ENCODE results near the gene PCGF5.
A peak's percentile ranks its signal among the peaks of the same experiment; 100 is the strongest.
"Not testable (repeated sequence)": the region's sequence is repeated elsewhere in the genome, so short reads cannot be mapped to it uniquely, and the experiment has no call there.

PCGF5 gene

DNA sequence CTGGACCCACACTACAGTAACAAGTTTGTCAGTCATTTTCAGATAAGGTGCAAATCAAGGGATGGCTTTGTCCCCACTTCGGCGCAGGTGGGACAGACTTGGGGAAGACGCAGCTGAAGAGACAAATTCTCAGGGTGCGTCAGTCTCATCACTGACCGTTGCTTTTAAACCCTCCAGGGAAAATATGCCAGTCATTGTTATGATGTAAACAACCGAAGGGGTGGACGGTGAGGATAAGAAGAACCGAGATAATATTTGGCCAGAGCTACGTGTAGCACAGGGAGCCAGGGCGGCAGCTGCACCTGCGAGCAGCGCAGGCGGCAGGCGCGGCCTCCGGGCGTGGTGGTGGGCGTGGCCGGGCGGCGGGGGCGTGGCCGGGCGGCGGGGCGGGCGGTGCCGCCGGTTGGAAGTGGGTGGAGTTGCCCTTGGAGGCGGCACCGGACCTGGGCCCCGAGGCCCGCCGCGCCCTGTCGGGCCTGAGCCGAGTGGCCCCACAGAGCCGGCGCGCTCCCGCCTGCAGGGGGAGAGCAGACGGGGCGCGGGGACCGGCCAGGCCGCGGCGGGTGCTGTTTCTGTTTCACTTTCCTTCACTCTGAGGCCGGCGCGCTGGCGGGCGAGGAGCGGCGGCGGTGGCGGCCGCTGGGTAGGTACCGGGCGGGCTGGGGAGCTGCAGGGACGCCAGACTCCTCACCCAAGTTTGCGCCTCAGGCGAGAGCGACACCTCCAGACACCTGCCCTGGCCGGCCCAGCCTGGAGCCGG, at the start of gene PCGF5:
Gene PCGF5 (plus strand): TSS at position 470 of the 760 bp plus-strand sequence. CDS start 2,209 bp downstream, outside the sequence.
- peak; percentile 71 for DNase-seq

DNA sequence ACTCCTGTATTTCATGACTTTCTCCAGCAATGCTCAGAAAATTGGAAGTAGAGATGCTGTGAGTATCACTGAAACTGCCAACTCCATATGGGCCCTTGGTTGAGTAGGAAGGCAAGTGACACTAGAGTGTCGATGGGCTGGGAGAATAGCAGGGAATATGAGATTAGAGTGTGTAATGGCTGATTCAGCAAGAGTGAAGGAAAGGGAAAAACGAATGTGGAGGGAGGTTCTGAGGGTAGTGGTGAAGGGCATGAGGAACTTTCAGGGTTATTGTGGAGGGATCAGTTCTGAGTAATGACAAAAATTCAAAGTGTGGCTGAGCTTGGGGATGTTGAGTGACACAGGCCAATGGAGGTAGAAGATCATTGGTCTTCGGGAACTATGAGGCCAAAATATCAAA, 49.0 kb upstream of the PCGF5 start:
- DNase-seq, result no peak

DNA sequence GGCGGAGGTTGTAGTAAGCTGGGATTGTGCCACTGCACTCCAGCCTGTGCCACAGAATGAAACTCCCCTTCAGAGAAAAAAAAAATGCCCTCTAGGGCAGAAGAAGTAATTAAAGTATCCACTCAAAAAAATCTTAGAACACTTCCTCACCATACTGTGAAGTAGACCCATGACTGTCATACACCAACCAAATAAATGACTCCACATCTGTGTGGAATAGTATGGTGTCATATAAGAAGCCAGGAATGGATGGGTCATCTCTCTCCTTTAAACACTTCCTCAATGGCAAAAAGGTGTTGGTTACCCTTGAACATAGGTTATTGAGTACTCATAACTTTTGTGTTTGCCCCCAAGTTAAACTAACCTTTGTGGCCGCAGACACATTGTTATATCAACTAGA, 48.1 kb upstream of the PCGF5 start:
- DNase-seq, result no peak

DNA sequence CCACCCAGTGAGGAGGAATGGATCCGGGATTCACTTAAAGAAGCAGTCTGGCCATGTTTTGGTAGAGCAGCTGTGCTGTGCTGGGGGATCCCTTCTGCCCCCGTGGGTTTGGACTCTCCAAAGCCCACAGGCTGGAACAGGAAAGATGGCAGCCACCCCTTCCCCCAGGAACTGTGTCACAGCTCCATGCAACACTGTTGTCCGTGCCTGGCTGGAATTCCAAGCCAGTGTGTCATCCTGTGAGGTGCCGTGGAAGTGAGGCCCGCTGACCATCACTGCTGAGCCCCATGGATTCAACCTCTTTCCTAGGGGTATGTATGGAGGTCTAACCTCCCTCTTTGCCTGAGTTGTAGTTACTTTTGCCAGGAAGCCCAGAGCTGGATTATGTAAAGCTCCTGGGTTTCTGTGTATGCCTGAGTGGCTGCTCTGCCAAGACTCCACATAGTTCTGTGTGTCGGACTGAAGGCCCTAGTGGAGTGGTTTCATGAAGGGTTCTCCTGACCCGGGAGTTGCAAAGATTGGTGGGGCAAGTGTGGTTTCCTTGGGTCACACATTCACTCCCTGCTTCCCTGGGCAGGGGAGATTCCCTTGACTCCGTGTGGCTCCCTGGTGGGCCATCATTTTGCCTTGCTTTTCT, 35.1 kb upstream of the PCGF5 start:
- DNase-seq, result no peak

DNA sequence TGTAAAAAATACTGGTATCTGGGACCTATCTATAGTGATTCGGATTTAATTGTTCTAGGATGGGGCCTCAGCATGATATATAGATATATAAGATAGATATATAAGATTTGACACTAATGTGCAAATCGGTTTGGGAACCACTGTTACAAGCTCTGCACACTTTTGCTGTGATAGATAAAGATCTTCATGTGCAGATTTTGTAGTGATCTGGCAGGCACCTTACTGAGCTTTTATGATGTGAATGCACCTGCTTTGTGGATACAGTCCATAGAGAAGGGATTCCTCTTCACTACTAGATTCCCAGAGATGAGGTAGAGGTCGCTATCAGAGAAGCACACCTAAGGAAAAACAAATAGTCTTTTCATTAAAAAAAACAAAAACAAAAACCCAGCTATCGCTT, 33.3 kb upstream of the PCGF5 start:
- DNase-seq, result no peak

DNA sequence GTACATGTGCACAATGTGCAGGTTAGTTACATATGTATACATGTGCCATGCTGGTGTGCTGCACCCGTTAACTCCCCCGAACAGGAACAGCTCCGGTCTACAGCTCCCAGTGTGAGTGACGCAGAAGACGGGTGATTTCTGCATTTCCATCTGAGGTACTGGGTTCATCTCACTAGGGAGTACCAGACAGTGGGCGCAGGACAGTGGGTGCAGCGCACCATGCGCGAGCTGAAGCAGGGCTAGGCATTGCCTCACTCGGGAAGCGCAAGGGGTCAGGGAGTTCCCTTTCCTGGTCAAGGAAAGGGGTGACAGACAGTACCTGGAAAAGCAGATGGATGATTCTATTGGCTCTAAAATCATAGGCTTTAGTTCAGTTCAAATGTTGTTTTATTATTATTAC, 32.5 kb upstream of the PCGF5 start:
- not testable (repeated sequence) for DNase-seq

DNA sequence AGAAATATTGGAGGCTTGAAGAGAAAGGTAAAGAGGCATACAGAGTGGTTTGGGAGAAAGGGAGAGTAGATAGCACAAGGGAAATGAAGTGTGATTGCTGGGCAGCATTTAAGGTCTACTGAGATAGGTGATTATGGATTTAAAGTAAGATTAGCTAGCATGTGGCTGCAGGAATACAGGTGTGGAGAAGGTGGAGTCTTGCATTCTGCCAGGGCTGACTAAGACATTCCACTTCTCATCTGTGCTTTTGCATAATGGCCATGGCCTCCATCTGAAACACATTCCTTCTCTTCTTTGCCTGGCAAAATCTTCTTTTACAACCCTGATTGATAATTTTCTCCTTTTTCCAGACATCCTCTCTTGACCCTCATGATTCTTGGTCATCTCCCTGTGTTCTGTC, 31.6 kb upstream of the PCGF5 start:
- no peak for DNase-seq

DNA sequence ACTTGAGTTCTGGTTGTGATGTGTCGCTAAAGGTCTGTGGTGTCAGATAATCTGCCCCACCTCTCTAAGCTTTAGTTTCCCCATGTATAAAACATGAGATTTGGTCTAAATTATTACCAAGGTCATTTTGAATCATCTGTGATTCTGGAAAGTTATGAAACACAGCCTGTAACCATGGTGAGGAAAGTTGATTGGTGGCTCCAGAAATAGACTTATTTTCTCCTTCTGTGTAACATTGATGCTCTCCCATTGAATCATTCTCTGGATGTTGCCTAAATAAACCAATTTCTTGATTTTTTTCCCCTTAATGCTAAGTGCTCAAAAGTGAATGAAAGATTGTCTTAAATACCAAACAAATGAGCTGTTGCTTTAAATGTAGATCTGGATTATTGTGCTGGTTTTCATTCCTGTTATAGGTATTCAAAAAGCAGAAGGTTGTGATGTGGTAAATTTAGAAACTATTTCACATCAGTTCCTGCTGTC, 30.0 kb upstream of the PCGF5 start:
- no peak for DNase-seq

DNA sequence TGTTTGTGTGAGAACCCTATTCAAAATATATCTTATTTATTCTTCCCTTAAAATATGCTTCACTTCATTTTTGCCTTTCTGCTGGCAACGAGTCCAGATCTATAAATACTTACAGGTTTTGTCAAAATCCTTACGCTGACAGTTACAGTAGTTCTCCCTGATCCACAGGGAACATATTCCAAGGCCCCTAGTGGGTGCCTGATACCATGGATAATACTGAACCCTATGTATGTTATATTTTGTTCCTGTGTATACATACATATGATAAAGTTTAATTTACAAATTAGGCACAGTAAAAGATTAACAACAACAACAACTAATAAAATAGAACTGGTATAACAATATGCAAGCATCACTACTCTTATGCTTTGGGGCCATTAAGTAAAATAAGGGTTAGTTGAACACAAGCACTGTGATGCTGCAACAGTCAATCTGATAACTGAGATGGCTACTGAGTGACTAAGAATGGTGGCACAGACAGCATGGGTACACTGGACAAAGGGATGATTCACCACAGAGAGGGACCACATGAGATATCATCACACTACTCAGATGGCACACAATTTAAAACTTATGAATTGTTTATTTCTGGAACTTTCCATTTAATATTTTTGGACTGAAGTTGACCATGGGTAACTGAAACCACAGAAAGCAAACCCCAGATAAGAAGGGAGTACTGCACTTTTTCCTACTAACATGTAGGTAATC, 29.4 kb upstream of the PCGF5 start:
- no peak for DNase-seq

DNA sequence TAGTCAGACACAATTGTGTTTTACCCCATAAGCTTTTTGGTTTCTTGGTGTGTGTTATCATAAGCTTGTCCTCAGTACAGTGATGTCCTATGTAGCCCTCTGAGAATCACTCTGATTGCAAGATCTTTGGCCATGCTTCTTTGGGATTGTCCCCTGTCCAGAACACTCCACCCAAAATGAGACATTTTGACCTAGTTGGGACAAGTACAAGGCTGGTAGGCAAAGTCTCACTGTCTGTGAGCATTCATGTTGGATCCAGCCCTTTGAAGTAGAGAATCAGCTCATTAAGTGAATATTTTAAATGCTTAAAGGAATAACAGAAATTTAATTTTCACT, 28.9 kb upstream of the PCGF5 start:
- no peak for DNase-seq

DNA sequence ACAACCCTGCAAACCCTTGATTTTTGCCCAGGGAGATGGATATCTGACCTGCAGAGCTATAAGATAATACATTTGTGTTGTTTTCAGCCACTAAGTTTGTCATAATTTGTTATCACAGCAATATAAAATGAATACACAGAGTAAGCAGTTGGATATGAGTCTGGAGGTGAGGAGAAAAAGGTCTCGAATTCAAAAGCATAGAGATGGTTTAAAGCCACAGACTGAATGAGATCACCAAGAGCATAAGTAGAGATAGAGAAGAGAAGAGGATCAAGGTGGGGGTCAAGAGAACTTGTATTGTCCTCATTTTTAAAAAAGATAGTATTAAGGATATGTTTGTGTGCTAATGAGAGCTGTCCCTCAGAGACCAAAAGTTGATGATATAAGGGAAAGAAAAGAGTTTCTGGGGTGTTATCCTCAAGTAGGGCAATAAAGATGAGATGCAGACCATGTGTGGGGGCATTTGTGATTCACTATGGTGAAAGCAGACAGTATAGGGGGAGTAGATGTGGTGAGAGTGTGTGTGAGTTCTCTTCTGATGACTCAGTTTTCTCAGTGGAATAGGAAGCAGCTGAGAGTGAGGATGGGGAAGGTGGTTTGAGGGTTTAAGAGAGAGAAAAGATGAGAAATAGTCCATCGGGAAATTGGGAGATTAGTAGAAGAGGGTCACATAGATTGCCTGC, 25.8 kb upstream of the PCGF5 start:
- no peak for DNase-seq

DNA sequence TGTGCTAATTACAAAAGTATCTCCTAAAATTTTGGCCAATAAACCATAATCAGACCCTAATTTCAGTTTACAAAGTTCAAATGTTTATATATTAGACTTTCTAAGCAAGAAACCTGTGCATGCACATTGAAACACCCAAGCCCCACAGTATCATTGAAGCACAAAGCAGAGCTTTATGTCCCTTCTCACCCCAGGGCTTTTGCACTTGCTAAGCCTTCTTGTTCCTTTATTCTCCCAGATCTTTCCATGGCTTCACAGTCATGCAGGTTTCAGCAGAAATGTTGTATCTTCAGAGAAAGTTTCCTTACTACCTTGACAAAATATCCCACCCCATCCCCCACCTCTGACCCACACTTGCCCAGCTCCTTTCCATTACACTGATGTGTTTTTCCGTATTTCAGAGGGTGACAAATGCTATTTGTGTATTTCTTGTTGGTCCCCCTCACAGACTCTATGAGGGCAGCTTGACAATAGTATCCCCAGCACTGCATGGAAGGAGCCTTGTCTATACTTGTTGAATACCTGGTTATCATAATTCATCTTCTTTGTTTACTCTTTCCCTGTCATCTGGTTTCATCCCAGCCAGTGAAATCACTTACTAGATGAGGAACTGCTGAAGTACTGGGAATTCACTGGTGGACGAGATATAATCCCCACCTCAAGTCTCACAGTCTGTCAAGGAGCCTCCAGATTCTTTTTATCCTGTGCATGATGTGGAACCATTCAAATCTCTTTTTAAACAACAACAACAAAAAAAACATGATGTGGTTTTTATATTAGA, 24.0 kb upstream of the PCGF5 start:
- DNase-seq, result no peak

DNA sequence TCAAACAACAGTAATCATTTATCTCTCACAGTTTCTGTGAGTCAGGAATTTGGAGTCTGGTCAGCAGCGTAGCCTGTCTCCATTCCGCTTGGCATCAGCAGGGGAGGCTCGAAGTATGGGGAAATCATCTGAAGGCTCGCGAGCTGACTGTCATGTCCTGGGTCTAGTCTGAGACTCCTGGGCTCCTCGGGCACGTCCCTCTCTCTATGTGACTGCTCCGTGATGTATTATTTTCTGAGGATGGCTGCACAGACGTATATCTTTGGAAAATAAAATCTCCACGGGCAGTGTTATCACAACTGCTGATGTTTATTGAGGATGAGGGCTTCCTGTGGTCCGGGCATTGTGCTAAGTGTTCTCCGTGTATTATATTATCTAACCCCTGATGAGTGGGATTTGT, 23.3 kb upstream of the PCGF5 start:
- no peak for DNase-seq

DNA sequence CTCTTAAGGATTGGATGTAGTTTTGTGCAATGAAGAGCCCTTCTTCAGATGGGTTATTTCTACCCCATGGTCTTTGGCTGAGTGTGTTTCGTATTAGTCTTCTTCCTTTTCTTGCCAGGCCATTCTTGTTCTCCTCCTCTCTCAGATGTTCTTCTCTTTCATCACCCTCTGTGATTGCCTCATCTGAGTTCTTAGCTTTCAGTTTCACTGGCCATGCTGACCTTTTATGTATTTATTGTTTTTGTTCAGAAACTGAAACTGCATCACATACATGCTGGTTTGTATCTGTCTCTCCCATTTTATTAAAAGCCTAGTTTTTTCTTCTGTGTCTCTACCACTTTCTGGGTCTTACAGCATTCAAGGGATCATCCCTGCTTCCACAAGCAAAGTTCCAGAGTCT, 21.7 kb upstream of the PCGF5 start:
- DNase-seq, result no peak

DNA sequence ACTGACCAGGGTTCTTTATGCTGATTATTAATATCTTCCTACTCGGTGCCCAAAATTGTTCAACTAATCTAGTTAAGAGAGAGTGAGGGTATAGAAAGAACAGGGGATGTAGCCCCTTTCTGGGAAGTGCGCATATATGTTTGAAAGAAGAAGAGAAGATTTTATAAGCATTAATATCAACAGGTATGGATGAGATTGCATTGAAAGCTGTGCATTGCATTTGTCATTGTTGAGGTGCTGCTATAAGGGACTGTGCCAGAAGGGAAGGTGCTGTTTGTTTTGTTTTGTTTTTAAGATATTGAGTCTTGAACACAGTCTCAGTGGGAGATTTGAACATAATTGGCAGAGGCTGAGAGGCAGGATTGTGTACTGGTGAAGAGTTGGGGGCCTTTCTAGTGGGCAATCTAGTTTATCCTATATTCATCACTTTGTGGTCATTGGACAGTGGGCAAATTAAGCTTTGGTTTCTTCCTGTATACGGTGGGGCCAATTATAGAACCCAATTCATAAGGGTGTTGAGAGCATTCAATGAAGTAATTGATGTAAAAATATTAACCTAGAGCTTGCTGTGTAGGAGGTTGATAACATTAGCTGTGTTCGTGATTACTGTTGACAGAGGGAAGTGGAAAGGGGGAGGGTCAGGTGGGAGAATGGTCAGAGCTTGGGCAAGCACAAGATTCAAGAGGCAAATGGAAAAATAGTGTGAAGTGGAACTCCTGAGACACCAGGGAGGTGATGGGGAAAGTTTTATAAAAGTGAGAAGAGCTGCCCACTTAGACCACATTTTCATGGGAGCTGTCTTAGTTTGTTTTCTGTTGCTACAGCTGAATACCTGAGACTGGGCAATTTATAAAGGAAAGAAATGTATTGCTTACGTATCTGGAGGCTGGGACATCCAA, 19.9 kb upstream of the PCGF5 start:
- DNase-seq, result no peak

DNA sequence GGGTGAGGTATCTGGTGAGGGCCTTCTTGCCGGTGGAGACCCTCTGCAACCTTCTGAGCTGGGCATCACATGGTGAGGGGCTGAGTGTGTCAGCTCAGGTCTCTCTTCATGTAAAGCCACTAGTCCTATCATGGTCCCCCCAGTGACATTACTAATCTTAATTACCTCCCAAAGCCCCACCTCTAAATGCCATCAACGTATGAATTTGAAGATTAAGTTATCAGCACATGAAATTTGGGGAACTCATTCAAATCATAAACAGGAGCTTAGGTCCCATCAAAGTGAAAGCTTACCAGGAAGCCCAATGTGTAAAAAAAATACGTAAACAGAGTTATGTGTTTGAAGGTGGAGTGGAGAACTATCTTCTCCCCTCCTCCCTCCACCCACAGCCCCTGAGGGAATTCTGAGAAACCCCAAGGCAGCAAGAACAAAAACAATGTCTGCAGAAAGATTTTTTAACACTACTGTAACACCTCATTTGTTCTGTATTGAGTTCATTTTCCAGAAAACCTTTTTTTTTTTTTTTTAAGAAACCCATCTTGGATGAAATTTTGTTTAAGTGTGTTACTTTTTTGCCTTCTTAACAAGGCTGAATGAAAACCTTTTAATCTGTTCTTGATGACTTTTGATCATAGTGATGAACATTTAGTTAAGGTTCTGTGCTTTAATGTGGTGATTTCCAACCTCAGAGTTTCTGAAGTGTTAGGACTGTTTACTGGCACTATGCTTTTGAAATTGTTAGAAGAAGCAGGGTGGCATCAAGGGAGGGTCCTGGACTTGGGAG, 19.1 kb upstream of the PCGF5 start:
- DNase-seq, result peak; percentile 8

DNA sequence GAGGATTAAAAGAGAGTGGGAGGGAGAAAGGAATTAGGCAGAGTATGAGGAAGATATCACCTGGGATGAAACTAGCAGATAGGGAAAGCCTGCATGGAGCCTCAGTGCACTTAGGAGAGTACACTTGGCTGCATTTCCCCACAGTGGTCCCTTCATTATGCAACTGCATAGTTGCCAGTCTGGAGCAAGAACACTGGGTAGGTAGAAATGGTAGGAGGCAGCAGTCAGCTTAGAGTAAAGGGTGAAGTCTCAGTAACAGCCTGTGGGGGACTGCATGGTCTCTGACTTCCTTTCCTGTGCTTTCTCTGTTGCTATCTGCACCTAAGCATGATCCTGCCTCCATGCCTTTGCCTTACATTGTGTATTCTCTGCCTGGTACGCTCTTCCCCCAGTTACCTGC, 14.0 kb upstream of the PCGF5 start:
- no peak for DNase-seq

DNA sequence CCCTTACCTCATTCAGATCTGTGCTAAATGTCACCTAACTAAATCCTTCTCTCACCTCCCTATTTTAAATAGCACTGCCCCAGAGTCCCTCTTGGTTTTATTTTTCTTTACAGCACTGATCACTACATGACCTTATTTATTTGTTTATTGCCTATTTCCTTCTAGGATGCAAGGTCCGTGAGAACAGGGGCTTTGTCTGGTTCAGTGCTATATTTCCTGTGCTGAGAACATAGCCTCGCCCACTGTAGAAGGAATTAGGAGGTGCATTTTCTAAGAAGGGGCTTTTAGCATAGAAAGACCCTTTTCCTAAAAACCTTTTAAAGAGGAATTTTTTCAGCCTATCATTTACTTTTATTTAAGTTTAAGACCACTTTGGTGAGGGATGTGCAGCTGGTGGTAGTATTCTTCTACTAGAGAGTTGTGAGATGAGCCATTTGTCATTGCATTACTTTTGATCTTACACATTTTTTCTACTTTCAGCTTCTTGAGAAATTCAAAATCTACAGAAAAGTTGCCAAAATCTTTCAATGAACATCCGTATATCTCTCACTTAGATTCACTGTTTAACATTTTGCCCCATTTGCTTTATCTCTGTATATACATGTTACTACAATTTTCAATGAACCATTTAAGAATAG, 13.5 kb upstream of the PCGF5 start:
- DNase-seq, result peak; percentile 21

DNA sequence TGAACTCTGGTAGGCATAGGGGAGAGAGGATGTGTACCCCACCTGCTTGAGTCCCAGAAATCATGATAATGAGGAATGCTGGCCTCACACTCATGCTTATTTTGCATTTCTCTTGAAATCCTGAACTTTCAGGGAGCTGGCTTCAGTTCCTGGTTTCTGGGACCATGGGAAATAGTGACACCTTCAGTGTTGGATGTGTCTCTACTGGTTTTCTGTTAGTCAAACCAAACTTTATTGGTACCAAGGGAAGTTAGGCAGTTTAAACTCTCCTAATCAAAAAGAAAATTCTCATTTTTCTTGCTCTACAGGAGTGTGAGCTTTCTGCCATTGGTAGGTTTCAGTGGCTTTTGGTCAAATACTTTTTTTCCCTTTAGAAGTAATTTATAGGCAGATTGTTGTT, 11.8 kb upstream of the PCGF5 start:
- no peak for DNase-seq

DNA sequence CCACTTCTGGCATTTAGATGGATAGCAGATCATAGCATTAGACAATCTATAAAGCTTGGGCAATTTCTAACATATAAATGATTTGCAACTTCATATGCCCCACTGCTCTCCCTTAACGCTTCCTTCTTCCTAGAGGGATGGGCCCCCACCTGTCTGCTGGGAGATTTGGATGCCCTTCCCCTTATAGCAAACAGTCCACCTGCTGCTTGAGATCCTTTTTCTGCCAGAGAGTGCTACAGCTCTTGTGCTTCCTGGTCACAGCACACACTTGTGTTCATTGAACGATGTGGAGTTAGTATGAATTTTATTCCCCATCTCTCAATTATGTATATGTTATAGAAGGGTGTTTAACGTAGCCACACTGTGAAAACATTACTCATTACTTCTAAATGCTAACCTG, 10.4 kb upstream of the PCGF5 start:
- DNase-seq, result peak; percentile 87

Measured in DMS153 (cell line).